Activated T-cell treated with anti-CD3 and anti-CD28 coated beads, Interleukin-2, amount 50 U/mL, for 4 hours (primary cell): ENCODE results near the gene YAP1. TPM values are rescaled to one million over a fixed set of nuclear protein-coding genes. Genes with fewer than 3 reads are reported as not detected.

Experiments
- ATAC-seq, 2 donors: fragments of 200-7000 bp; cut with Tn5 transposase; one replicate each; pipeline ENCODE4 v1.10.0; 2021
- DNase-seq: peaks from one replicate; pipeline ENCODE4 v3.0.0-alpha.2; 2020
- H3K27me3 Mint-ChIP-seq: one replicate; pipeline ENCODE4 v1.8.0; 2021; ENCODE audit warnings: low read depth, mixed read lengths
- H3K36me3 Mint-ChIP-seq: one replicate; pipeline ENCODE4 v1.8.0; 2022; ENCODE audit warnings: mixed read lengths; ENCODE audit not compliant: insufficient read depth
- H3K4me1 Mint-ChIP-seq: one replicate; pipeline ENCODE4 v1.8.0; 2021; ENCODE audit warnings: low read depth, mixed read lengths
- H3K4me3 Mint-ChIP-seq: one replicate; pipeline ENCODE4 v1.8.0; 2021; ENCODE audit warnings: mild to moderate bottlenecking, moderate library complexity, mixed read lengths
- H3K9me3 Mint-ChIP-seq: one replicate; pipeline ENCODE4 v1.8.0; 2021; ENCODE audit warnings: mixed read lengths
- total RNA-seq, 3 donors: library from RNA; stranded (reverse); gene quantifications; one replicate each; pipeline ENCODE4 v1.2.1, GENCODE V29; 2021

The YAP1 gene
- total RNA-seq, 3 donors from 2014 or later = 0.15 to 0.45 (median 0.35) TPM

DNA sequence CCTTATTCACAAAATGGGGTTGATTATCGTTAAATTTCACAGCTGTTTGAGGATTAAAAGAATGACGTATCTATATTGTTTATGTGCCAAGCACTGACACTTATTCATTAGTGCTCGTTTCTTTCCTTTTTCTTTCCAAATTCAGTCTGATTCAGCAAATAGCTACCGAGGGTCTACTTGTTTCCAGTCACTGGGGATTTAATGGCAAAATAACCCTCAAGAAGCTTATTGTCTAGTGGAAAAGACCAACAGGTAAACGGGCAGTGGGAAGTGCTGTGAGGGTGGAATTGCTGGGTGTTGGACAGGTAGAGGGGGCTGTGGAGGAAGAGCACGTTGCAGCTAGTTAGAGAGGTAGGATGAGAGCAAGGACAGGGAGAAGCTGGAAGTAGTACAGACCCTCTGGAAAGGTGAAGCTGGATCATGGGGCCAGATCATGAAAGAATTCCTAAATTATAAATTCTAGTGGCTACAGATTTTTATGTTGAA is 158.8 kb downstream of the YAP1 start:
- H3K36me3 Mint-ChIP-seq = no peaks in the 10 kb centered on the region
- H3K9me3 Mint-ChIP-seq = no peaks in the 10 kb centered on the region
- H3K4me3 Mint-ChIP-seq = peak overlapping the region; percentile 71
- peaks cover 21% of the 10 kb centered on the region for H3K27me3 Mint-ChIP-seq
- H3K4me1 Mint-ChIP-seq = peaks cover 28% of the 10 kb centered on the region
- no peak for ATAC-seq
- DNase-seq = no peak

DNA sequence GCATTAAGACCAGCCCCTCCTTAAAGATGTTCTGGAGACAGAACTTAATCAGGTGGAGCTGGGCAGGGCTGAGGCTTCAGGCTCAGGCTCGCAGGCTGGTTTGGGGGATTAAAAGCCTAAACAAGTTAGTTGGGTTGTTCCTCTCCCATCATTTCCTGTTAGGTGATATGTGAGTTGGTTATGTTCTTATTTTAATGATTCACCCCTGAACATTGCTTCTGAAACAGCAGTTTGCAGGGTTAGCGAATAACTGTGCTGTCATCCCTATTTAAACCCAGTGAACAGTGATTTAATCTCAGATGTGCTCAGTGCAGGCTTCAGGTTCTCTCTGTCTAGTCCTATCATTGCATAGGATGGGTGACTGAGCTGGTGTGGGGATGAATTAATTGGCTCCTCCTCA is 159.7 kb downstream of the YAP1 start:
- Mint-ChIP-seq H3K4me3 (peak overlapping the region; percentile 33), H3K36me3 (no peaks in the 10 kb centered on the region), H3K4me1 (peaks cover 28% of the 10 kb centered on the region), H3K9me3 (no peaks in the 10 kb centered on the region), H3K27me3 (peaks cover 25% of the 10 kb centered on the region)
- DNase-seq (no peak), ATAC-seq (peak; percentile 15 to 33)

DNA sequence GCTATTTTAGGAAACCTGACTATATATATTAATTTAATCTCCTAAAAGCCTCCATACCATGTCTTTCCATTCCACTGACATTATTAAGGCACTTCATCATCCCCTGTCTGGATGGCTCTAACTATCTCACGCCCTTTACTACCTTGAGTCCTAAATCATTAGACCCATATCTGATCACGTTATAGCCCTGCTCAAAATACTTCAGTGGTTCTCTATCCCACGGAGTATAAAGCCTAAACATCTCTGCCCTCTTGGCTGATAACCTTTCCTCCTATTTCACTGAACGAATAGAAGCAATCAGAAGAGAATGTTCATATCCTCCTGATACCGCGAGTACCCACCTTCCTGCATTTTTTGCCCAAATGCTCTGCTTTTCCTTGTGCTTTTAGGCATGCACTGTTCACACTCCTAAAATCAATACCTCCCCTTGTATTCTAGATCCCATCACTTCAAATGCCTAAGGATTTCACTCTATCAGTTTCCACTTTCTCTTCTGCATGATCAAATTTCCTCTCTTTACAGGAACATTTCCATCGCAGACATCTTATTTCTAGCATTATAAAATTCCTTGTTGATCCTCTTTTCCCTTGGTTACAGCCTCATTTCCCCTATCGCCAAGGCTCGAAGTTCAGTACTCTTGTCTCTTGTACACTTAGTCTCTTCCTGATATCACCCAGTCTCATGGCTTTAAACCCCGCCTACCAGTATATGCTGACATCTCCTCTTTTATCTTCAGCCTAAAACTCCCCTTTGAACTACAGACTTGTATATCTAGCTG is 162.0 kb downstream of the YAP1 start:
- ATAC-seq = no peak
- Mint-ChIP-seq H3K4me1 (peaks cover 28% of the 10 kb centered on the region), H3K4me3 (no peak overlapping the region), H3K9me3 (no peaks in the 10 kb centered on the region), H3K36me3 (no peaks in the 10 kb centered on the region), H3K27me3 (peaks cover 36% of the 10 kb centered on the region)
- DNase-seq = no peak

DNA sequence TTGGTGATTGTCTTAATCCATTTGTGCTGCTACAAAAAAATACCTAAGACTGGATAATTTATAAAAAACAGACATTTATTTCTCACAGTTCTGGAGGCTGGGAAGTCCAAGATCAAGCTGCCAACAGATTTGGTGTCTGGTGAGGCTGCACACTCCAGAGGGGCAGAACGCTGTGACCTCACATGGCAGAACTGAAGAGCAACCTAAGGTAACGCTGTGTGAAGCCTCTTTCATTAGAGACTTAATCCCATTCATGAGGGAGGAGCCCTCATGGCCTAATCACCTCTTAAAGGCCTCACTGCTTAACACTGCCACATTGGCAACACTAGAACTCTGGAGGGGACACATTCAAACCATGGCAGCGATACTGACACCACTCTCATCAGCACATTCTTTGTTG is 164.4 kb downstream of the YAP1 start:
- Mint-ChIP-seq H3K9me3 (no peaks in the 10 kb centered on the region), H3K36me3 (no peaks in the 10 kb centered on the region), H3K4me1 (peaks cover 17% of the 10 kb centered on the region), H3K27me3 (peaks cover 32% of the 10 kb centered on the region), H3K4me3 (no peak overlapping the region)
- no peak for DNase-seq
- no peak for ATAC-seq

DNA sequence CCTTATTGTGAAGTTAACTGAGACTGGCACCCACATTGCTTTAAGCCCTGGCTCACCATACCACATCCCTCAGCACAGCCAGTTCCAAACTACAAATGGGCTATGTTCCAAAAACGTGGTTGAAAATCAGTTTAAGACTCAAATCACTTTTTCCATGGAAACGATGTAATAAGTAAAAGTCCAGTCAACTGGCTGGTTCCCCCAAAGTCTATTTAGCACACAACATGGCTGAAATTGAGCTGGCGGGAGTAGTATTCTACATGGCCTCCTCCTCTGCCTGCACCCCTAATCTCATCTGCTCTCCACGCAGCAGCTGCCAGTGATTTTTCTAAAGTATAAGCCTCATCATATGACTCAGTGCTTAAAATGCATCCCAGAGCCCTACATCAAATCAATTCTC is 166.1 kb downstream of the YAP1 start:
- Mint-ChIP-seq H3K27me3 (peaks cover 37% of the 10 kb centered on the region), H3K4me3 (no peak overlapping the region), H3K36me3 (no peaks in the 10 kb centered on the region), H3K4me1 (peaks cover 10% of the 10 kb centered on the region), H3K9me3 (no peaks in the 10 kb centered on the region)
- DNase-seq = no peak
- no peak for ATAC-seq

DNA sequence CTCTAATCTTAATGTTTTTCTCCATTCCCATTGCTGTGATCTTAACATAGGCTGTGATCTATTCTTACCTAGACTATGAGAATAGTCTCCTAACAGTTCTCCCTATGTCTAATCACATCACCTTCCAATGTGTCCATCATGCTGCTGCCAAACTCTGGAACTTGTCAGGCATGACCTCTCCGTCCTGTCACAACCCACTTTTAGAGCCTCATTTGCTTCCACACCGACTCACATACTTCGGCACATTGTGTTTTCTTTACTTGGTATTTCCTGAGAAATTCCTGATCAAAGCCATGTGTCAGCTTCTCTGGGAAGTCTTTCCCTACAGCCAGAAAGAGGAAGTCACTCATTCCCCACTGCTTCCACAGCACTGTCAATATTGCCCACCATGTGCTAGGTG is 166.5 kb downstream of the YAP1 start:
- H3K9me3 Mint-ChIP-seq = no peaks in the 10 kb centered on the region
- no peak for DNase-seq
- H3K4me3 Mint-ChIP-seq = no peak overlapping the region
- no peaks in the 10 kb centered on the region for H3K36me3 Mint-ChIP-seq
- H3K4me1 Mint-ChIP-seq = peaks cover 10% of the 10 kb centered on the region
- no peak for ATAC-seq
- H3K27me3 Mint-ChIP-seq = peaks cover 33% of the 10 kb centered on the region

DNA sequence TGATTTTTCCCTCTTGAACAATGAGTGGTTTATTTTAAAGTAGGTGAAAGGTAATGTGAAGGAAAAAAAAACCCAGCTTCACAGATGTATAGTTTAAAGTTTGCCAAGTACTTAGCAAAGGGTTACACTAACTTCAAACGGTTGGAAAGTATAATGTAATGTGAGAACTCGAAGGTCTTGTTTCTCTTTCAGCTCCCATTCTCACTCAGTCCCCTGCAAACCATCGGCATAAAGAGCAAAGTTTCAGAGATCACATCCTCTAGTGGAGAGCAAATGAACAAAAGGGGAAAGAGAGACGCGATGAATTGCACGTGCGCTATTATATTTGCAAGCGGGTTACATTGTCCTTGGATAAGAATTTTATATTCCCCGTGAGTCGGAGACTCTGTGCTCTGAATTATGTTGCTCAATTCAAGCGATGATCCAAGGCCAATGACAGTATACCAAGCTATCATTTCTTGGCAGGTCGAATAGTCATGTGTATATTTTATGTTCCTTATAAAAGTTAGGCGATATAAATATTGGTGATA is 169.5 kb downstream of the YAP1 start:
- Mint-ChIP-seq H3K9me3 (no peaks in the 10 kb centered on the region), H3K36me3 (no peaks in the 10 kb centered on the region), H3K4me1 (peaks cover 4% of the 10 kb centered on the region), H3K27me3 (peaks cover 21% of the 10 kb centered on the region), H3K4me3 (no peak overlapping the region)
- no peak for DNase-seq
- peak; percentile 62 to 73 for ATAC-seq

DNA sequence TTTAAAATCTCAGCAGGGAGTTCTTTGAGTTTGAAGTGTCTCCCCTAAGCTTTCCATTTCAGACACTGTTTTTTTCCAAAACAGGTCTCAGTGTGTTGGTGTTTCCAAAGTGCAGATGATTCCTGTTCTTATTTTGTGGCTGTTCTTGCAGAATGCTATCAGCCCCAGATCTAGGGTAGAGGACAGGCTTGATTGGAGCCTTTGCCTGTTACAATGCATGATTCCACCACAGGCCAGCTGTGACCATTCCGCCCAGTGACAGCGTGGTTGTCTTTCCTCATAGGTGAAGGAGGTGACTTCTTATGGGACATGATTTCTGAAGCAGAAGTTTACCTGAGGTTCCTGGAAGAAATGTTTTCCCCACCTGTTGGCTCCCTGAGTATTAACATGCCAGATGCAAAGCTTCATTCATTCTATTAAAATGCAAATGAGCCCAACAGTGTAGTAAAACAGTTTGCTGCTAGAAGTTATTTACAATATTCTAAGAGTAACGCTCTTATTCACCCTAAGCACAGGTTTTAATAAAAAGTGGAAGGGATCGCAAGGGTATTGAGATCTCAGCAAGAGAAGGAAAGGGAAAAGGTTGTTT is 170.1 kb downstream of the YAP1 start:
- H3K27me3 Mint-ChIP-seq = peaks cover 21% of the 10 kb centered on the region
- no peaks in the 10 kb centered on the region for H3K36me3 Mint-ChIP-seq
- DNase-seq (no peak), ATAC-seq (no peak)
- no peaks in the 10 kb centered on the region for H3K9me3 Mint-ChIP-seq
- peaks cover 4% of the 10 kb centered on the region for H3K4me1 Mint-ChIP-seq
- H3K4me3 Mint-ChIP-seq = no peak overlapping the region

Other genes with a start within 250 kb of the YAP1 start
- under 1 TPM; 0.58 to 0.90 (median 0.63) TPM for gene CEP126, start 195.4 kb upstream of the YAP1 start, total RNA-seq
- not detected for gene ANGPTL5, start 193.9 kb upstream of the YAP1 start, total RNA-seq
- not detected for gene CFAP300, start 63.0 kb upstream of the YAP1 start, total RNA-seq
- gene BIRC3, start 207.0 kb downstream of the YAP1 start, total RNA-seq = 100 to 1,000 TPM in 1 of 3 donors, 10 to 100 TPM in 2; 77.2 to 105 (median 92.4) TPM
- gene BIRC2, start 236.8 kb downstream of the YAP1 start, total RNA-seq = 10 to 100 TPM; 25.0 to 31.9 (median 31.7) TPM